HG03354 (cell line): ENCODE results near the gene RIPK4.

Experiments
- ATAC-seq: cut with Tn5 transposase; IDR thresholded peaks from one replicate; pipeline ENCODE4 v1.9.1; 2021; ENCODE audit warnings: mild to moderate bottlenecking; ENCODE audit not compliant: unreplicated experiment, poor library complexity, severe bottlenecking

Gene RIPK4

GRCh38 chr21:41770901-41771624 is 4.2 kb upstream of the RIPK4 start:
- ATAC-seq: no peak

GRCh38 chr21:41769933-41770332 is 3.1 kb upstream of the RIPK4 start:
- no peak for ATAC-seq

GRCh38 chr21:41769521-41769920 is 2.7 kb upstream of the RIPK4 start:
- ATAC-seq: no peak

- no peak for ATAC-seq
Measured at GRCh38 chr21:41769111-41769510, 2.3 kb upstream of the RIPK4 start.

GRCh38 chr21:41768437-41769042 is 1.7 kb upstream of the RIPK4 start:
- ATAC-seq: no peak

GRCh38 chr21:41767606-41768436 is 969 bp upstream of the RIPK4 start:
- ATAC-seq: no peak

GRCh38 chr21:41765973-41766882 is 624 bp downstream of the RIPK4 start:
- no peak for ATAC-seq

GRCh38 chr21:41765420-41765821 is 1.4 kb downstream of the RIPK4 start:
- ATAC-seq: no peak

- ATAC-seq: no peak
Measured at GRCh38 chr21:41764558-41765419, 2.1 kb downstream of the RIPK4 start.

- no peak for ATAC-seq
Measured at GRCh38 chr21:41763996-41764395, 2.9 kb downstream of the RIPK4 start.

- ATAC-seq: no peak
Measured at GRCh38 chr21:41763398-41763931, 3.4 kb downstream of the RIPK4 start.

- no peak for ATAC-seq
Measured at GRCh38 chr21:41762753-41763152, 4.1 kb downstream of the RIPK4 start.

- no peak for ATAC-seq
Measured at GRCh38 chr21:41761934-41762635, 4.8 kb downstream of the RIPK4 start.

- no peak for ATAC-seq
Measured at GRCh38 chr21:41761211-41761933, 5.5 kb downstream of the RIPK4 start.

GRCh38 chr21:41760411-41760810 is 6.4 kb downstream of the RIPK4 start:
- ATAC-seq: no peak

GRCh38 chr21:41759926-41760325 is 6.9 kb downstream of the RIPK4 start:
- no peak for ATAC-seq

GRCh38 chr21:41759214-41759840 is 7.5 kb downstream of the RIPK4 start:
- no peak for ATAC-seq
